GM20000 (cell line): ENCODE measurements around the gene CHD2.
"Not testable (repeated sequence)": the region's sequence is repeated elsewhere in the genome, so short reads cannot be mapped to it uniquely, and the experiment has no call there.

Source experiments
- DNase-seq: peaks from one replicate; pipeline ENCODE4 v3.0.0; 2012; ENCODE audit warnings: low spot score
- CTCF ChIP-seq: IDR thresholded peaks from 2 replicates; pipeline ENCODE4 v1.5.1; 2012; ENCODE audit warnings: mild to moderate bottlenecking, control low read depth; ENCODE audit errors: extremely low read depth, missing control alignments

Gene CHD2

GRCh38 chr15:93028632-93029213, 128.6 kb downstream of the CHD2 start:
- no peak for TF ChIP-seq CTCF
- no peak for DNase-seq

- no peak for DNase-seq
- no peak for TF ChIP-seq CTCF
These were observed 129.2 kb downstream of the CHD2 start for GRCh38 chr15:93029214-93029835.

GRCh38 chr15:93029836-93030429, 129.8 kb downstream of the CHD2 start:
- no peak for DNase-seq
- TF ChIP-seq CTCF: no peak

- TF ChIP-seq CTCF: peak; percentile 52
- peak; percentile 88 for DNase-seq
These were observed 130.4 kb downstream of the CHD2 start for GRCh38 chr15:93030430-93031102.

- no peak for TF ChIP-seq CTCF
- DNase-seq: no peak
These were observed 131.0 kb downstream of the CHD2 start for GRCh38 chr15:93031103-93031464.

- DNase-seq: not testable (repeated sequence)
These were observed 131.6 kb downstream of the CHD2 start for GRCh38 chr15:93031557-93032384.

GRCh38 chr15:93032515-93033206, 132.5 kb downstream of the CHD2 start:
- not testable (repeated sequence) for DNase-seq
